Mucosa of gallbladder (tissue), 1 donor: Measurements from ENCODE around the gene FAM135A. TPM values are rescaled to one million over a fixed set of nuclear protein-coding genes. Genes with fewer than 3 reads are reported as not detected.
"Not testable (repeated sequence)": the region's sequence is repeated elsewhere in the genome, so short reads cannot be mapped to it uniquely, and the experiment has no call there.

Source experiments
- DNase-seq: peaks from one replicate; pipeline ENCODE4 v3.0.0-alpha.2; 2020; ENCODE audit warnings: low spot score
- total RNA-seq: library from RNA; stranded (reverse); gene quantifications from one replicate; pipeline ENCODE4 v1.2.1, GENCODE V29; 2021
- donor health status: DM: no; HTN: no; CAD: no.

The FAM135A gene
- total RNA-seq, 1 donor from 2014 or later = 31.6 TPM

DNA sequence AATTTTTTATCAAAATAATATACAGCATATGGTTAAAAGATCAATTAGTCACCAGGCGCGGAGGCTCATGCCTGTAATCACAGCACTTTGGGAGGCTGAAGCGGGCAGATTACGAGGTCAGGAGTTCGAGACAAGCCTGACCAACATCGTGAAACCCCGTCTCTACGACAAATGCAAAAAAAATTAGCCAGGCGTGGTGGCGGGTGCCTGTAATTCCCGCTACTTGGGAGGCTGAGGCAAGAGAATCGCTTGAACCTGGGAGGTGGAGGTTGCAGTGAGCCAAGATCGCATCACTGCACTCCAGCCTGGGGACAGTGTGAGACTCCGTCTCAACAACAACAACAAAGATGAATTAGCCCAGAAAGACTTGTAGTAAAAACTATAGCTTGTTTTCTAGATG is 46.4 kb downstream of the FAM135A start:
- not testable (repeated sequence) for DNase-seq

DNA sequence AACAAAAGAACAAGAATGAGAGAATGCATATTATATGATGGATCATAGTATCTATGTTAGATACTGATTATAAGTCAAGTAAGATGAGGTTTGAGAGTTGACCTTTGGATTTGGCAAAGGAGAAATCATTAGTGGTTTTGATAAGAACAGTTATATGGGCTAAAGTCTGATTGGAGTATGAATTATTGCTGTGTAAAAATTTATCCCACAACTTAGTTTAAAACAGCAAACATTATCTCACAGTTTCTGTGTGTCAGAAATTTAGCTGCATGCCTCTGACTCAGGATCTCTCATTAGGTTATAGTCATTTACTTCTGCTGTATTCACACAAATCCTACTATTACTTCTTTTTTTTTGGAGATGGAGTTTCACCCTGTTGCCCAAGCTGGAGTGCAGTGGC is 56.7 kb downstream of the FAM135A start:
- DNase-seq = no peak

DNA sequence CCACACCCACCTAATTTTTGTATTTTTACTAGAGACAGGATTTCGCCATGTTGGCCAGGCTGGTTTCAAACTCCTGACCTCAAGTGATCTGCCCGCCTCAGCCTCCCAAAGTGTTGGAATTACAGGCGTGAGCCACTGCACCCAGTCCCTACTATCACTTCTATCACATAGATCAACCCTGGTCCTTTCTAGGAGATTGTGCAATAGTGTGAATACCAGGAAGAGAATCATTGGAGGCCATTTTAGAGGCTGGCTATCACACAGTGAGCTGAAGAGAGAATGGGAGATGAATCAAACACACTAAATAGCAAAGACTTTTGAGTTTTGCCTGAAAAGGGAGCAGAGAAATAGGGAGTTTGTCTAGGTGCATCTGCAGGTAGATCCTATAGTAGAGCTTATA is 57.2 kb downstream of the FAM135A start:
- not testable (repeated sequence) for DNase-seq

DNA sequence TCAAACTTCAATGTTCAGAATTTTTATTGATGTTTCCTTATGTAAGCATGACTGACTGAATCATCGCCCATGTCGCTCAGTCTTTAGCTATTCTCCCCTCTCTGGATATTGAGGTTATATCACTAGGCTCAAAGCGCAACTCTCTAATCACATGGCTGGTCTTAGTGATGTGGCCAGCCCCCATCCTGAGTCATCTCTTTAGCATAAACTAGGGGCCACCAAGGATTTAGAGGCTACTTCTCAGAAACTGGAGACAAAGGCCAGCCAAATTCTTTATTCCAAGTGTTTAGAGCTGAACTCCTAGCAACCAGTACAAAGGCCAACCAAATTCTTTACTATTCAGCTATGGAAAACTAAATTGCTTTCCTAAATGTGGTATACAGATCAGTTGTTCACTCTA is 61.4 kb downstream of the FAM135A start:
- DNase-seq = no peak

DNA sequence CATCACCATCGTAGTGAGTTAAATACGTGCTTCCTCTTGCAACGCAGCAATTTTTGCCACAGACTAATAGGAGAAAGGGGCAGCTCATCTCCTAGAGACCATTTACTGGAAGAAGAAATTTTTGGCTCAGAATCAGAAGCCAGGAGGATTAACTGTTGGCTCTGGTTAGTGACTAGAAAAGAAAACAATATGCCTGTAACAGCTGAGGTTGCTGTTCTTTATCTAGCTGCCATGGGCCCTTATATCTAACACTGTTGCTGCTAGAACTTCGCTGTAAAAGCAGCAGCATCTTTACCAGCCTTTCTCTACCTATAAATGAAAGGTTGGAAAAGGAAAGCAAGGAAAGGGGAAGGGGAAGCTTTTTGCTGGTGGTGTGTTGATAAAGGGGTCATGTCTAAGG is 65.9 kb downstream of the FAM135A start:
- DNase-seq = no peak

DNA sequence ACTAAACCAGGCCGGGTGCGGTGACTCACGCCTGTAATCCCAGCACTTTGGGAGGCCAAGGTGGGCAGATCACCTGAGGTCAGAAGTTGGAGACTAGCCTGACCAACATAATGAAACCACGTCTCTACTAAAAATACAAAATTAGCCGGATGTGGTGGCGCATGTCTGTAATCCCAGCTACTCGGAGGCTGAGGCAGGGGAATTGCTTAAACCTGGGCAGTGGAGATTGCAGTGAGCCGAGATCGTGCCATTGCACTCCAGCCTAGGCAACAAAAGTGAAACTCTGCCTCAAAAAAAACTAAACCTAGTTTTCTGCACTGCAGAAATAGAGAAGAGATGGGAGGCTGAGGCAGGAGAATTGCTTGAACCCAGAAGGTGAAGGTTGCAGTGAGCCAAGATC is 73.3 kb downstream of the FAM135A start:
- not testable (repeated sequence) for DNase-seq

DNA sequence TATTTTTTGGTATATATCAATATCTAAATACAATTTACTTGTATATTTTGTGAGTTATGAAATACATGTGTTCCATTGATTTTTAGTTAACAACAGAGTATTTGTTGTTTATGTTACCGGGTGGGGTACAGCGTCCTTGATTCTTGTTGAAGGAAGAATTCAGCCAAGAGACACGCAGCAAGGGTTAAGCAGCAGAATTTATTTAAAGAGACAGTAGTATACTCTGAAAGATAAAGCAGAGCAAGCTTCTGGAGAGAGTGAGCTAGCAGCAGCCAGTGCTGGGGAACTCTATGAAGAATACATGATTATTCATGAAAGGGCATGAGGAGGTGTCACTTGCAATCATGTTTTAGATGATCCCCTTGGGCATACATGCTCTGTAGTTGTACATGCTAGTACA is 76.1 kb downstream of the FAM135A start:
- no peak for DNase-seq

DNA sequence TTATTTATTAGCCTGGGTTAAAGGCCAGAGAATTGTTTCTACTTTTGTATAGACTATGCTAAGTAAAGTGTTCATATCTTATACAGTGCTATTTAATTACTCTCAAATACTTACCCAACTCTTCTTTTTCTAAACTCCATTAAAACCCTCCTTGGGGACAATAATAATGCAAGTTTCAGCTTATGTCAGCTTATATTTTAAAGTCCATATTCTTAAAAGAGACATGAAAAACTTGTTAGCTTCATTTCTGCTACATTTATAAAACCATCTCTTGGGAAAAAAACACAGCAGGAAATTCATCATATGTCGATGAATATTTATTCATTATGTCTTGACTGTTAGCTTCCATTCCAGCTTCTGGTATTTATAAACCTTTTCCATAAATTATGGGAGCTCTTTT is 81.5 kb downstream of the FAM135A start:
- DNase-seq = no peak

DNA sequence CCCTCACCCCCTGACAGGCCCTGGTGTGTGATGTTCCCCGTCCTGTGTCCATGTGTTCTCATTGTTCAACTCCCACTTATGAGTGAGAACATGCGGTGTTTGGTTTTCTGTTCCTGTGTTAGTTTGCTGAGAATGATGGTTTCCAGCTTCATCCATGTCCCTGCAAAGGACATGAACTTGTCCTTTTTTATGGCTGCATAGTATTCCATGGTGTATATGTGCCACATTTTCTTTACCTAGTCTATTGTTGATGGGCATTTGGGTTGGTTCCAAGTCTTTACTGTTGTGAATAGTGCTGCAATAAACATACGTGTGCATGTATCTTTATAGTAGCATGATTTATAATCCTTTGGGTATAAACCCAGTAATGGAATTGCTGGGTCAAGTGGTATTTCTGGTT is 82.5 kb downstream of the FAM135A start:
- DNase-seq = not testable (repeated sequence)

DNA sequence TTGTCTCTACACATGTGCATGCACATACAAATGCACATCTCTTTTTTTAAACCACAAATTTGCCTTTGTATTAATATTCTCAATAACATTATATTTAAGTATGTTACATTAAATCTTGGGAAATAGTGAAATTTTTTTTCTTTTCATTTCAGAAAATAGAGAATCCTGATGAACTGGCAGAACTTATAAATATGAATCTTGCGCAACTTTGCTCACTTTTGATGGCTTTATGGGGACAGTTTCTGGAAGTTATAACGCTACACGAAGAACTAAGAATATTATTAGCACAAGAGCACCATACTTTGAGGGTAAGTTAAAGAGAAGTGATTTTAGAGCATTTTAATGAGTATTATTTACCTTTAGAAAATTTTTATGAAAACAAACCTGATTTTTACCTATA is 89.2 kb downstream of the FAM135A start:
- no peak for DNase-seq

DNA sequence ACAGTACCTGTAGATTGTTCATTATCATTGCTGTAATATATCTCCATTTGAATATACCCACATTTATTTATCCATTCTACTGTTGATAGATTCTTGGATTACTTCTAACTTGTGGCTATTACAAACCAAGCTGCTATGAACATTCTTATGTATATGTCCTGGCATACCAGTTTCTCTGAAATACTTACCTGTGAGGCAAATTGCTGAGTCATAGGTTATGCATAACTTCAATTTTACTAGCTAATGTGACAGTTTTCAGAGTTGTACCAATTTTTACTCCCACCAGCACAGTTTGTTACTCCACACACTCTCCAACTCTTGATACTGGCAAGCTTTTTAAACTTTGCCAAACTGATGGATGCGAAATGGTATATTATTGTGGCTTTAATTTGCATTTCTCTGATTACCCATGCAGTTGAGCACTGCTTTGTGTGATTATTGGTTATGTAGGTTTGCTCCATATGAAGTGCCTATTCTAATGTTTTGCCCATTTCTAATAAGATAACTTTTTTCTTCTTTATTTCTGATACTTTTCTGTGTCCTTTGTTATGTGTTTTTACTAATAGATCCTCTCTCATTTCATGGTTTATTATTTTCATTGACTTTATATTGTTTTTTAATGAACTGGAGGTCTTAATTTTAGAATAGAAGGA is 90.6 kb downstream of the FAM135A start:
- no peak for DNase-seq

DNA sequence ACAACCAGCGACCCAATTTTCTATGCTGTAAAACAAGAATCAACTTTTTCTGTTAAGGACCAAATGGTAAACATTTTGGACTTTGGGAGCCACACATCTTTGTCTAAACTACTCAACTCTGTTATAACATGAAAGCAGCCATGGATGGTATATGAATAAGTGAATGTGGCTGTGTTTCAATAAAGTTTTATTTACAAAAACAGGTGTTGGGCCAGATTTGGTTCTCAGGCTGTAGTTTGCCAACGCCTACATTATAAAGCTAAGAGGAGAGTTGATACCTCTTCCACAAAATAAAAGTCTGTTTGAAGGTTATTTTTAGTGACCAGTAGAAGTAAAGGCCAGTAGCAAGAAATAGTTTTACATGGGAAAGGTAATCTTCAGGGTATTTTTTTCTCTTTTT is 93.0 kb downstream of the FAM135A start:
- no peak for DNase-seq

DNA sequence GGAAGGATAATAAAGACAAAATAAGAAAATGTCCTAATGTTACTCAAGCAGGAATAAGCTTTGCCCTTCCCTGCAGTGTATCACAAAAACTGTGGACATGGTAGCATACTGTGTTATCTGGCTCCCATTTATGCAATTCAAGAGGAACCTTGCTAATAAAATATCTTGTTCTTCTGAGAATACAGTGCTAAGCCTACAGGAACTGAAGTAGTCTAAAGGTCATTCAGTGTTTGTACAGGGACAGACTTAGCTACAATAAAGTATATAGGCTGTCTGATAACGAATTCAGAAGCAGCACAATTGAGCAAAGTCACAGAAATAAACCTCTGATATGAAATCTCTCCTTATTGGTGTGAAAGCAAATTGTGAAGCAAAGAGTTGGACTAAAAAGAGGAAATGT is 93.9 kb downstream of the FAM135A start:
- DNase-seq = no peak

DNA sequence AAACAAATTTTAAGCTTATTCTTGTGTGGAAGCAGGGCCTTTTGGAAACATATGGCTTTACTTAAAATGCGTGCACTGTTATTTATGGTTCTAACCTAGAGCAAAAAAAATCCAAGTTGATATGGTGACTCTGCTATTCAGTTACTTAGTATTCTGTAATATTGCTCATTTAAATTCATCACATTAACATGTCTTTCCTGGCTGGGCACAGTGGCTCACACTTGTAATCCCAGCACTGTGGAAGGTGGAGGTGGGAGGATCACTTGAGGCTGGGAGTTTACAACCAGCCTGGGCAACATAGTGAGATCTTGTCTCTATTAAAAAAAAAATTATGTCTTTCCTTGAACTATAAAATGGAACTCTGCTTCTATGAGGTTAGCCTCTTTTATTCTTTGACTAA is 95.6 kb downstream of the FAM135A start:
- DNase-seq = no peak

DNA sequence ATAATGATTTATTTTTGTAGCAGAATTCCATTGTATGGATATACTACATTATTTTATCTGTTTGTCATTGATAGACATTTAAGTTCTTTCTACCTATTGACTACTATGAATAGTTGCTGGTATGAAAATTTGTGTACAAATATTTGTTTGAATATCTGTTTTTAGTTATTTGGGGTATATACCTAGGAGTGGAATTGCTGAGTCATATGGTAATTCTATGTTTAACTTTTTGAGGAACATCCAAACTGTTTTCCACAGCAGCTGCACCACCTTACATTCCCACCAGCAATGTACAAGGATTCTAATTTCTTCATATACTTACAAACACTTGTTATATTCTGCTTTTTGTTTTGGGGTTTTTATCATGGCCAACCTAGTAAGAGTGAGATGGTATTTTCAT is 97.3 kb downstream of the FAM135A start:
- no peak for DNase-seq

DNA sequence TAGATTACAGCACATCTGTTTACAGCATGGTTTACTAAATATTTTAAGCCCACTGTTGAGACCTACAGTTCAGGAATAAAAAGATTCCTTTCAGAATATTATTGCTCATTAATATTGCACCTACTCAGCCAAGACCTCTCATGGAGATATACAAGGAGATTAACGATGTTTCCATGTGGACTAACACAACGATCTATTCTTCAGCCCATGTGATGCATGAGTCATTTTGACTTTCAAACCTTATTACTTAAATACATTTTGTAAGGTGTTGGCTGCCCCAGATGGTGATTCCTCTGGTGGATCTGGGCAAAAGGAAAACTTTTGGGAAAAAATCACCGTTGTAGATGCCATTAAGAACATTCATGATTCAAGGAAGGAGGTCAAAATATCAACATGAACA is 105.4 kb downstream of the FAM135A start:
- no peak for DNase-seq

DNA sequence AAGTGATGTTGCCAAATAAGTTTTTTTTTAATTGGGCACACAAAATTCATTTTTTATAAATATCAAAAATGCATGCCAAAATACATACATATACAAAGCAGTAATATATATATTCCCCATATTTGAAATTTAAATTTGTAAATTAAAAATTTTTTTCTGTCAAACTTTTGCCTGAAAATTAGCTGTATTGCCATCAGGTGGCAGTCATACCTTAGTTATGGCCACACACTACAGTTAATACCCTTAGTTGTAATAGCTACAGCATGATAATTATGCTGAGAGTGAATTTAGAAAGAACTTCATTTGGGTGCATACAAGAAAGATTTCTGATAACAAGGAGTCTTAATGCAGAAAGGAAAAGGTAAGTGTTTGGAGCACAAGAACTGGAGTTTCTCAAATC is 107.3 kb downstream of the FAM135A start:
- no peak for DNase-seq

DNA sequence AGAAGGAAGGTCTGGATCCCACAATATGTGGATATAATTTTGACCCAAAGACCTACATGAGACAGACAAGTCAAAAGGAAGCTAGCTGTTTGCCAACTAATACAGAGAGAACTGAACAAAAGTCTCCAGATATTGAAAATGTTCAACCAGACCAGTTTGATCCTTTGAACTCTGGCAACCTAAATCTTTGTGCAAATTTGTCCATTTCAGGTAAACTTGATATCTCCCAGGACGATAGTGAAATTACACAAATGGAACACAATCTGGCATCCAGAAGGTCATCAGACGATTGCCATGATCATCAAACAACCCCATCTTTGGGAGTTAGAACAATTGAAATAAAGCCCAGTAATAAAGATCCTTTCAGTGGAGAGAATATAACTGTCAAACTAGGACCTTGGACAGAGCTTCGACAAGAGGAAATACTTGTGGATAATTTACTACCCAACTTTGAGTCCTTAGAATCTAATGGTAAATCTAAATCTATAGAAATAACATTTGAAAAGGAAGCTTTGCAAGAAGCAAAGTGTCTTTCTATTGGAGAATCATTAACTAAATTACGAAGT is 111.5 kb downstream of the FAM135A start:
- no peak for DNase-seq

DNA sequence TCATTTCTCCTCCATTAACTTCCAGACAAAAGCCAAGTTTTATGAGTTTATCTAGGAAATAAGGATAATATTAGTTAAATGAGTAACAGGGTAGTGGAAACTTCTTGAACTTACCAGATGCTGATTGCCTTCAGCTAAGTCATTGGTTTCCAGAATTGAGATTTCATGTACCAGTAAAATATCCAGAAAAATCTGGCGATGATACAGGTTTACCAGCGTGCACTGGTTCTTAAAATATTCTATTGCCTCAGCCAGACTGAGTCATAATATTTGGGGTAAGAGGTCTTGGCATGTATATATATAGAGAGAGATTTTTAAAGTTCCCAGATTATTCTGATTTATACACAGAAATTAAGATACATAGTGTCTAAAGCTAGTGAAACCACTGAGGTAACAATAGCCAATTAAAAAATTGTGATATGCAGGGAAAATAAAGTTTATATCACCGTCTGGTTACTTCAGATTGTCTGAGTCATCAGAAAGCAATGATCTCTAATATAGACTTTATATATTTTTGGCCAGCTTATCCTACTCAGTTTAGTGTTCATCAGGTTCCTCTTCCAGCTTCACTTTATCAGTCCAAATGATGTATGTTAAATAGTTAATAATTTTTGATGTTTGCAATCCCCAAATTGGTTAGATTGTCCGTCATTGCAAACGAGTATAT is 113.9 kb downstream of the FAM135A start:
- DNase-seq = no peak

DNA sequence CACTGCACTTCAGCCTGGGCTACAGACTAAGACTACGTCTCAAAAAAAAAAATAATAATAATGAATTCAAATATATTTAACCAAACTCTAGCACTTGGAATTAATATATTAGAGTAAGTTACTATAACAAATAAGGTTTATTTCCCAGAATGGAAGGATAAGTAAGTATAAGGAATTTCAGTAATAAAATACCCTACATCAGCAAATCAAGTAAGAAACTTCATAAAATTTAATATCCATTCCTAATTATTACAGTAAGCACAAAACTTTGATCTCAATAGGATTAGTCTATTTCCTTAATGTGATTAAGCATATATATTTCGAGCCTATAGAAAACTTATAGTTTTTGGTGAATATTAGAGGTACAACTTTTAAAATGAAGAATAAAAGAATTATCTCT is 116.7 kb downstream of the FAM135A start:
- no peak for DNase-seq

DNA sequence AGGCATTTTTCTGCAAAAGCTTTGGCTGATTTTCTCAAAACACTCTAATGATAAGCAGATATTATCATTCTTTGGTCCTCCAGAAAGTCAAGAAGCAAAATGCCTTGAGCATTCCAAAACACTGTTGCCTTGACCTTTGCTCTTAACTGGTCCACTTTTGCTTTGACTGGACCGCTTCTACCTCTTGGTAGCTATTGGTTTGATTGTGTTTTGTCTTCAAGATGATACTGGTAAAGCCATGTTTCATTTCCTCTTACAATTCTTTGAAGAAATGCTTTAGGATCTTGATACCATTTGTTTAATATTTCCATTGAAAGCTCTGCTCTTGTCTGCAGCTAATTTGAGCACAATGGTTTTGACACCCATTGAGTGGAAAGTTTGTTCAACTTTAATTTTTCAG is 117.8 kb downstream of the FAM135A start:
- DNase-seq = no peak

DNA sequence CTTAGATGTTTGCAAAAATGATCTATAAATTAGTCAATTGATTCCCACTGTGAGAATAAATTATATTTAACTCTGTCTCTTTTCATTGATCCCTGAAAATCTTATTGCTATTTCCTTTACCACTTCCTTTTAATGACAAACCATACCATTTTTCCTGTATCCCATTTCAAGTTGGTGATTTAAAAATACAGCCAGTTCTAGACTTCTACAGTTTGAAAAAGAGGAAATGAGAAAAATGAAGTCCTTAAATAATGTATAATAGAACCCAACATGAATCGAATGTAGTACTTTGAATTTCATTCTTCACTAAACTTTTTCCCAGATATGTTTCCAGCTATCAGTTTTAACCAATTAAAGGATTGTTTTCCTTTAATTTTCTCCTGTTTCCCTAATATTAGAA is 124.0 kb downstream of the FAM135A start:
- no peak for DNase-seq

DNA sequence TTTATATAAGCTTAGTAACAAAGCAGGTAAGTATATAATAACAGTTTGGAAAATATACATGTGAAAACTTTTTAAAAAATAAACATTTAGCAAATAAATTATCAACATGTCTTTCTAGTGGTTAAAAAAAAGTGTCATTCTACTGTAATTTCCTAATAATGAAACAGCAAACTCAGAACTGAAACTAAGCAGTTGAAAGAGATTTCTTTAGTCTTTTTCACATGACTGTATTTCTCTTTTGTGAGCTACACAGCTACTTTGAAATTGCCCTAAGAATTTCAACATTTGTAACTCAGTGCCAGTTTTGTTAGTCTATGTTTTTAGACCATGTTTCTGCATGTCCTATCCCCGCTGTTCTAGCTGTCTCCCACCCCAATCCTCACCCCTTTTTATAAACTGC is 125.1 kb downstream of the FAM135A start:
- DNase-seq = no peak

DNA sequence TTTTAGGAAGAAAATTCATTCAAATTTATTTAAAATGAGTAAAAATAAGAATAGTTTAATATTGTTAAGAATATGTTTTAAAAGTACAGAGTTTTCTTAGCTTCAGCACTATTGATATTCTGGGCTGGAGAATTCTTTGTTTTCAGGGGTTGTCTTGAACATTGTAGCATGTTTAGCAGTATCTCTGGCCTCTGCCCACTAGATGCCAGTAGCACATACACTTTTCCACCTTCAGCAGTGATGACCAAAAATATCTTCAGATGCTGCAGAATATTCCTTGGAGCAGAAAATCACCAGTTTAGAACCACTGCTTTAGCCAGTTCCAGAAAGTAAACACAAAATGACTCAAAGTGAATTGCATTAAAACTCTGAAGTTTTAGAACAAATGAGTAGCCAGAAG is 134.0 kb downstream of the FAM135A start:
- DNase-seq = no peak
